Endothelial cell of umbilical vein (primary cell): ENCODE measurements around the gene NEBL. TPM values are rescaled to one million over a fixed set of nuclear protein-coding genes. Genes with fewer than 3 reads are reported as not detected.

ENCODE experiments used
- BruUV-seq: library from RNA; stranded (reverse); fragments of 400-500 nt; replicated peaks from 2 replicates; lab custom pipeline; 2021; lab: Mats Ljungman, UMichigan
- CTCF ChIA-PET: fragments of 300-600, 350-600 bp; sonication (Branson Sonifier 250); formaldehyde crosslinking; loops from one replicate; lab custom pipeline; 2021; ENCODE audit warnings: antibody characterized with exemption, inconsistent platforms; lab: Charles Lee
- POLR2A ChIA-PET: fragments of 300-600, 350-600 bp; sonication (Branson Sonifier 250); formaldehyde crosslinking; loops from one replicate; lab custom pipeline; 2021; ENCODE audit warnings: antibody characterized with exemption, inconsistent platforms; lab: Charles Lee
- DNase-seq: peaks from one replicate; pipeline ENCODE4 v3.0.0-alpha.2; 2011; ENCODE audit warnings: low read depth, low spot score
- FAIRE-seq: peaks from 2 replicates; lab custom pipeline; 2011; peaks lifted over from hg19 to GRCh38; lab: Jason Lieb, UNC
- H2AFZ ChIP-seq: 2 replicates; pipeline ENCODE4 v1.6.0; 2012; ENCODE audit warnings: low read depth, low read length, control low read depth, inconsistent platforms
- H3K27ac ChIP-seq: 2 replicates; pipeline ENCODE4 v1.5.1; 2011; ENCODE audit warnings: low read depth, mild to moderate bottlenecking, control low read depth, low read length, moderate library complexity; ENCODE audit not compliant: insufficient read depth
- H3K27me3 ChIP-seq, 2 experiments: 2 replicates each; pipeline versions ENCODE4 v1.6.0 to v1.6.1; 2011; ENCODE audit warnings: low read length in 2 of 2, mixed read lengths in 1 of 2; ENCODE audit not compliant: control insufficient read depth in 2 of 2, insufficient read depth in 2 of 2
- H3K36me3 ChIP-seq, 2 experiments: 2 replicates in 1 of 2; 3 replicates in 1 of 2; pipeline ENCODE4 v1.5.1; 2011; ENCODE audit warnings: low read length in 2 of 2, mild to moderate bottlenecking in 1 of 2, moderate library complexity in 1 of 2; ENCODE audit not compliant: control insufficient read depth in 2 of 2, insufficient read depth in 2 of 2; ENCODE audit errors: extremely low read depth in 1 of 2
- H3K4me1 ChIP-seq: 3 replicates; pipeline ENCODE4 v1.5.1; 2011; ENCODE audit warnings: mild to moderate bottlenecking, low read length; ENCODE audit not compliant: control insufficient read depth, insufficient read depth; ENCODE audit errors: extremely low read depth
- H3K4me2 ChIP-seq: 2 replicates; pipeline ENCODE4 v1.6.1; 2011; ENCODE audit warnings: low read length, control low read depth, mixed read lengths; ENCODE audit not compliant: insufficient read depth
- H3K4me3 ChIP-seq, 3 experiments: fragments of 200-600 bp in 1 of 3; sonication (generic), shearing (Covaris generic) in 1 of 3; replicated peaks in 1 of 3; 2 replicates each; pipeline ENCODE4 v1.5.1; 2011 to 2016; ENCODE audit warnings: control low read depth in 3 of 3, low read length in 3 of 3, mild to moderate bottlenecking in 2 of 3, inconsistent platforms in 1 of 3, low read depth in 1 of 3, moderate library complexity in 1 of 3; ENCODE audit not compliant: insufficient read depth in 1 of 3
- H3K79me2 ChIP-seq: 2 replicates; pipeline ENCODE4 v1.6.0; 2012; ENCODE audit warnings: low read length, inconsistent platforms; ENCODE audit not compliant: control insufficient read depth, insufficient read depth
- H3K9ac ChIP-seq: replicated peaks from 2 replicates; pipeline ENCODE3; 2011; ENCODE audit warnings: low read length, control low read depth; ENCODE audit not compliant: insufficient read depth; ENCODE audit errors: extremely low read depth
- H3K9me1 ChIP-seq: replicated peaks from 3 replicates; pipeline ENCODE4 v1.6.0; 2011; ENCODE audit warnings: mild to moderate bottlenecking, low read length; ENCODE audit not compliant: control insufficient read depth, insufficient read depth; ENCODE audit errors: extremely low read depth
- H3K9me3 ChIP-seq: replicated peaks from 2 replicates; pipeline ENCODE4 v1.5.1; 2012; ENCODE audit warnings: low read length, inconsistent platforms; ENCODE audit not compliant: control insufficient read depth, insufficient read depth
- H4K20me1 ChIP-seq: replicated peaks from 2 replicates; pipeline ENCODE3; 2011; ENCODE audit warnings: mild to moderate bottlenecking, low read length; ENCODE audit not compliant: control insufficient read depth, insufficient read depth; ENCODE audit errors: extremely low read depth
- CTCF ChIP-seq, 2 donors: IDR thresholded peaks; 1 replicate in 1 of 2; 2 replicates in 1 of 2; pipeline ENCODE4 v1.5.1; 2011; ENCODE audit warnings: low read length in 2 of 2, mild to moderate bottlenecking in 2 of 2, moderate library complexity in 2 of 2, control low read depth in 1 of 2, inconsistent platforms in 1 of 2, low read depth in 1 of 2; ENCODE audit not compliant: insufficient read depth in 1 of 2; ENCODE audit errors: extremely low read depth in 1 of 2
- EZH2 ChIP-seq: IDR thresholded peaks from 2 replicates; pipeline ENCODE4 v1.6.1; 2012; ENCODE audit warnings: borderline replicate concordance, low read depth, mild to moderate bottlenecking, moderate library complexity, low read length, inconsistent platforms; ENCODE audit not compliant: severe bottlenecking
- FOS ChIP-seq: IDR thresholded peaks from 2 replicates; pipeline ENCODE4 v1.6.1; 2011; ENCODE audit warnings: mild to moderate bottlenecking, low read length, moderate library complexity, borderline replicate concordance; ENCODE audit not compliant: insufficient read depth
- GATA2 ChIP-seq: IDR thresholded peaks from 2 replicates; pipeline ENCODE4 v1.7.0; 2011; ENCODE audit warnings: low read depth, mild to moderate bottlenecking, moderate library complexity, mixed read lengths, low read length; ENCODE audit not compliant: insufficient read length, insufficient read depth
- JUN ChIP-seq: IDR thresholded peaks from 2 replicates; pipeline ENCODE4 v1.6.1; 2011; ENCODE audit warnings: borderline replicate concordance, low read depth; ENCODE audit not compliant: insufficient read length, insufficient read depth
- MAX ChIP-seq: IDR thresholded peaks from 2 replicates; pipeline ENCODE4 v1.6.1; 2011; ENCODE audit not compliant: insufficient read depth, insufficient read length
- MYC ChIP-seq: IDR thresholded peaks from one replicate; pipeline ENCODE4 v1.6.1; 2011; ENCODE audit warnings: mild to moderate bottlenecking, low read depth, low read length
- POLR2A ChIP-seq: IDR thresholded peaks from 2 replicates; pipeline ENCODE4 v1.6.1; 2012; ENCODE audit warnings: low read depth, mild to moderate bottlenecking, control low read depth, low read length
- POLR2AphosphoS5 ChIP-seq: IDR thresholded peaks from 2 replicates; pipeline ENCODE4 v1.6.1; 2012; ENCODE audit warnings: low read depth, mild to moderate bottlenecking, control low read depth, low read length, moderate library complexity; ENCODE audit not compliant: insufficient read depth
- dilution Hi-C: fragments of 300-500 bp; cut with MboI; formaldehyde crosslinking; loops from one replicate; pipeline ENCODE4 v1.15.0; 2019; ENCODE audit warnings: low sequenced_read_pairs; ENCODE audit not compliant: extremely low pct_ligation_motif_present
- intact Hi-C: fragments of 100-400 bp; cut with micrococcal nuclease; formaldehyde crosslinking; loops from one replicate; pipeline ENCODE4 v1.10.0; 2022
- polyA plus RNA-seq, 4 experiments: library from polyadenylated mRNA; depleted of rRNA in 3 of 4; stranded (reverse) in 3 of 4; unstranded in 1 of 4; fragments of >200 nt; gene quantifications; 2 replicates each; pipeline versions ENCODE4 v1.2.1 to v1.2.3, GENCODE V29; 2011 to 2012; ENCODE audit warnings: missing spikeins in 1 of 4
- total RNA-seq: library from RNA; stranded (reverse); gene quantifications from 2 replicates; pipeline ENCODE4 v1.2.3, GENCODE V29; 2021

NEBL gene
- total and polyA plus RNA-seq, 2 donors (not counting 3 experiments of a cell fraction or from before 2014, with no cell fraction given): 0.17 to 0.66 TPM

GRCh38 chr10:20839910-20840309 lies 57.2 kb downstream of the NEBL start:
- no peak for FAIRE-seq
- Histone ChIP-seq H3K27me3 (no peaks in the 10 kb centered on the region), H3K9ac (no peak overlapping the region), H4K20me1 (no peaks in the 10 kb centered on the region), H3K4me1 (no peaks in the 10 kb centered on the region), H3K27ac (no peak overlapping the region), H3K9me1 (no peaks in the 10 kb centered on the region), H3K36me3 (no peaks in the 10 kb centered on the region), H3K4me2 (no peak overlapping the region), H3K4me3 (no peak overlapping the region), H2AFZ (no peak overlapping the region), H3K9me3 (no peaks in the 10 kb centered on the region), H3K79me2 (no peaks in the 10 kb centered on the region)
- dilution Hi-C loops: no loop called here
- CTCF ChIA-PET: no interaction called here
- POLR2A ChIA-PET: no interaction called here
- no TSS peak for BruUV-seq
- intact Hi-C loops: no loop called here
- no peak for TF ChIP-seq MAX
- TF ChIP-seq FOS: no peak
- TF ChIP-seq MYC: no peak
- TF ChIP-seq JUN: no peak
- no peak for TF ChIP-seq POLR2A
- no peak for TF ChIP-seq CTCF (IDR thresholded peaks at IDR 0.05; ENCODE audit: extremely low read depth in 1 of 2, insufficient read depth in 1 of 2, low read depth in 1 of 2, low read length in 2 of 2)
- no peak for TF ChIP-seq GATA2
- TF ChIP-seq POLR2AphosphoS5: no peak
- no peak for TF ChIP-seq EZH2
- DNase-seq: no peak
